IMR-90 (cell line): ENCODE results near the gene PITRM1. TPM values are rescaled to one million over a fixed set of nuclear protein-coding genes. Genes with fewer than 3 reads are reported as not detected.

Experiments
- ATAC-seq: fragments of 200-7000 bp; cut with Tn5 transposase; 2 replicates; pipeline ENCODE4 v1.9.1; 2020; ENCODE audit warnings: low read depth, mild to moderate bottlenecking, moderate library complexity
- BruUV-seq: library from RNA; stranded (reverse); fragments of 400-500 nt; replicated peaks from 2 replicates; lab custom pipeline; 2021; lab: Mats Ljungman, UMichigan
- CTCF ChIA-PET: fragments of 300-600 bp; formaldehyde crosslinking; extraction: SDS; loops from one replicate; lab custom pipeline; 2021; ENCODE audit warnings: antibody characterized with exemption; lab: Yijun Ruan, JAX
- POLR2A ChIA-PET: fragments of 300-600 bp; sonication (Branson Sonifier 250); formaldehyde crosslinking; loops from one replicate; lab custom pipeline; 2022; ENCODE audit warnings: antibody characterized with exemption; ENCODE audit not compliant: unreplicated experiment; lab: Charles Lee
- DNase-seq: peaks from one replicate; pipeline ENCODE4 v3.0.0; 2013
- H2AFZ ChIP-seq: replicated peaks from 2 replicates; pipeline ENCODE3; 2013; ENCODE audit warnings: low read length, mild to moderate bottlenecking; ENCODE audit not compliant: poor library complexity
- H2AK5ac ChIP-seq: 2 replicates; pipeline ENCODE4 v1.6.1; 2013; ENCODE audit warnings: low read depth, low read length, inconsistent platforms
- H2AK9ac ChIP-seq: replicated peaks from 2 replicates; pipeline ENCODE3; 2013; ENCODE audit warnings: mild to moderate bottlenecking, low read depth, low read length, moderate library complexity; ENCODE audit not compliant: poor library complexity
- H2BK120ac ChIP-seq: 2 replicates; pipeline ENCODE4 v1.6.1; 2013; ENCODE audit warnings: low read depth, low read length, inconsistent platforms
- H2BK15ac ChIP-seq: 3 replicates; pipeline ENCODE4 v1.6.1; 2013; ENCODE audit warnings: low read depth, low read length, inconsistent platforms
- H2BK20ac ChIP-seq: 2 replicates; pipeline ENCODE4 v1.6.1; 2013; ENCODE audit warnings: low read depth, mild to moderate bottlenecking, inconsistent platforms, low read length, moderate library complexity
- H2BK5ac ChIP-seq: 2 replicates; pipeline ENCODE4 v1.6.1; 2013; ENCODE audit warnings: mild to moderate bottlenecking, low read depth, low read length, inconsistent platforms; ENCODE audit not compliant: poor library complexity, severe bottlenecking
- H3K14ac ChIP-seq: replicated peaks from 2 replicates; pipeline ENCODE4 v1.6.1; 2013; ENCODE audit warnings: low read depth, low read length, inconsistent platforms
- H3K18ac ChIP-seq: 2 replicates; pipeline ENCODE4 v1.6.1; 2013; ENCODE audit warnings: low read depth, low read length, control low read depth
- H3K23ac ChIP-seq: 2 replicates; pipeline ENCODE4 v1.6.1; 2013; ENCODE audit warnings: low read depth, low read length, inconsistent platforms
- H3K27ac ChIP-seq: 2 replicates; pipeline ENCODE4 v1.5.1; 2013; ENCODE audit warnings: mild to moderate bottlenecking, control low read depth, low read length; ENCODE audit not compliant: insufficient read depth
- H3K27me3 ChIP-seq: 2 replicates; pipeline ENCODE4 v1.6.1; 2013; ENCODE audit warnings: low read length; ENCODE audit not compliant: control insufficient read depth, insufficient read depth
- H3K36me3 ChIP-seq: 2 replicates; pipeline ENCODE4 v1.6.1; 2013; ENCODE audit warnings: low read length, mixed read lengths; ENCODE audit not compliant: control insufficient read depth, insufficient read depth
- H3K4ac ChIP-seq: 2 replicates; pipeline ENCODE4 v1.6.1; 2013; ENCODE audit warnings: low read depth, low read length, inconsistent platforms
- H3K4me1 ChIP-seq: 2 replicates; pipeline ENCODE4 v1.6.1; 2013; ENCODE audit warnings: low read length, mixed read lengths; ENCODE audit not compliant: control insufficient read depth, insufficient read depth
- H3K4me2 ChIP-seq: 2 replicates; pipeline ENCODE4 v1.6.1; 2013; ENCODE audit warnings: low read depth, mild to moderate bottlenecking, control low read depth, low read length, moderate library complexity
- H3K4me3 ChIP-seq: 2 replicates; pipeline ENCODE4 v1.5.1; 2013; ENCODE audit warnings: low read depth, mild to moderate bottlenecking, control low read depth, low read length, moderate library complexity; ENCODE audit not compliant: insufficient read depth
- H3K56ac ChIP-seq: 2 replicates; pipeline ENCODE4 v1.6.1; 2013; ENCODE audit warnings: low read length, inconsistent platforms; ENCODE audit not compliant: insufficient read depth; ENCODE audit errors: extremely low read depth
- H3K79me1 ChIP-seq, 2 experiments: 2 replicates each; pipeline ENCODE4 v1.6.1; 2013; ENCODE audit warnings: low read length in 2 of 2, inconsistent platforms in 1 of 2, low read depth in 1 of 2
- H3K9ac ChIP-seq: 2 replicates; pipeline ENCODE4 v1.6.1; 2013; ENCODE audit warnings: low read depth, low read length, control low read depth
- H3K9me1 ChIP-seq: 2 replicates; pipeline ENCODE4 v1.6.1; 2013; ENCODE audit warnings: low read length, inconsistent platforms; ENCODE audit not compliant: insufficient read depth
- H3K9me3 ChIP-seq: 2 replicates; pipeline ENCODE4 v1.6.1; 2013; ENCODE audit warnings: low read length; ENCODE audit not compliant: control insufficient read depth, insufficient read depth
- H4K20me1 ChIP-seq: 2 replicates; pipeline ENCODE4 v1.6.1; 2013; ENCODE audit warnings: low read length, inconsistent platforms; ENCODE audit not compliant: insufficient read depth
- H4K5ac ChIP-seq: 2 replicates; pipeline ENCODE4 v1.6.1; 2013; ENCODE audit warnings: mild to moderate bottlenecking, low read depth, low read length, control low read depth
- H4K8ac ChIP-seq, 2 experiments: 2 replicates each; pipeline ENCODE4 v1.6.1; 2013; ENCODE audit warnings: low read depth in 2 of 2, low read length in 2 of 2, control low read depth in 1 of 2, inconsistent platforms in 1 of 2
- H4K91ac ChIP-seq: 2 replicates; pipeline ENCODE4 v1.6.1; 2013; ENCODE audit warnings: low read depth, low read length, inconsistent platforms; ENCODE audit not compliant: insufficient read depth
- BHLHE40 ChIP-seq: fragments of 150-350 bp; IDR thresholded peaks from 2 replicates; pipeline ENCODE4 v1.6.1; 2016; ENCODE audit warnings: mild to moderate bottlenecking, low read depth, low read length
- CHD1 ChIP-seq: IDR thresholded peaks from 2 replicates; pipeline ENCODE4 v1.6.1; 2012; ENCODE audit warnings: low read depth, low read length, improper control_type of control experiment
- ELK1 ChIP-seq: fragments of 150-350 bp; IDR thresholded peaks from 2 replicates; pipeline ENCODE4 v1.6.1; 2016; ENCODE audit warnings: low read depth, mild to moderate bottlenecking, low read length, moderate library complexity, borderline replicate concordance
- MAFK ChIP-seq: IDR thresholded peaks from 2 replicates; pipeline ENCODE4 v1.6.1; 2012; ENCODE audit warnings: low read depth, low read length, improper control_type of control experiment
- MAZ ChIP-seq: IDR thresholded peaks from 2 replicates; pipeline ENCODE4 v1.6.1; 2012; ENCODE audit warnings: low read depth, mild to moderate bottlenecking, low read length, improper control_type of control experiment, moderate library complexity, borderline replicate concordance
- MXI1 ChIP-seq: IDR thresholded peaks from 2 replicates; pipeline ENCODE4 v1.6.1; 2012; ENCODE audit warnings: low read depth, mild to moderate bottlenecking, low read length, moderate library complexity, borderline replicate concordance
- NFE2L2 ChIP-seq: fragments of 150-350 bp; IDR thresholded peaks from 2 replicates; pipeline ENCODE4 v1.6.1; 2016; ENCODE audit warnings: low read depth, mild to moderate bottlenecking, low read length
- POLR2A ChIP-seq: IDR thresholded peaks from 2 replicates; pipeline ENCODE4 v1.6.1; 2012; ENCODE audit warnings: mild to moderate bottlenecking, low read depth, low read length
- RAD21 ChIP-seq: IDR thresholded peaks from 2 replicates; pipeline ENCODE4 v1.6.1; 2012; ENCODE audit warnings: low read length, improper control_type of control experiment
- RCOR1 ChIP-seq: IDR thresholded peaks from 2 replicates; pipeline ENCODE4 v1.6.1; 2012; ENCODE audit warnings: mild to moderate bottlenecking, low read length, improper control_type of control experiment; ENCODE audit not compliant: insufficient replicate concordance
- RFX5 ChIP-seq: IDR thresholded peaks from 2 replicates; pipeline ENCODE4 v1.8.0; 2012; ENCODE audit warnings: low read depth, mild to moderate bottlenecking, low read length, moderate library complexity
- USF2 ChIP-seq: fragments of 150-350 bp; IDR thresholded peaks from 2 replicates; pipeline ENCODE4 v1.6.1; 2017; ENCODE audit warnings: mild to moderate bottlenecking, antibody characterized with exemption, low read length, low read depth
- WGBS, 2 experiments: methylation state at CpG; one replicate each; pipeline versions ENCODE4 v1.1.5 to v1.1.7; 2013; ENCODE audit warnings: missing lambda C conversion rate in 2 of 2; ENCODE audit not compliant: insufficient read length in 1 of 2; ENCODE audit errors: extremely low coverage in 2 of 2; 5-methylcytosine and 5-hydroxymethylcytosine counted together
- dilution Hi-C: fragments of 300-500 bp; cut with HindIII; formaldehyde crosslinking; loops from one replicate; pipeline ENCODE4 v1.14.3; 2018; ENCODE audit warnings: low sequenced_read_pairs; ENCODE audit not compliant: unreplicated experiment
- in situ Hi-C: fragments of 300-500 bp; cut with MboI; formaldehyde crosslinking; loops from 3 replicates; pipeline ENCODE4 v1.14.3; 2019; ENCODE audit warnings: low sequenced_read_pairs, inconsistent platforms, mixed read lengths
- intact Hi-C: fragments of 100-400 bp; cut with micrococcal nuclease; formaldehyde crosslinking; loops from 2 replicates; pipeline ENCODE4 v1.10.0; 2022
- polyA plus RNA-seq, 3 experiments: library from polyadenylated mRNA; depleted of rRNA; stranded (reverse); fragments of >200 nt; gene quantifications; 2 replicates each; pipeline ENCODE4 v1.2.3, GENCODE V29; 2012; ENCODE audit warnings: low replicate concordance in 1 of 3
- total RNA-seq: library from RNA; depleted of rRNA; stranded (reverse); fragments of >200 nt; gene quantifications from 2 replicates; pipeline ENCODE4 v1.2.3, GENCODE V29; 2012

The PITRM1 gene
- total and polyA plus RNA-seq, 2 of the 4 experiments (the other 2 are of a cell fraction) = 97.1 to 124 TPM

- Histone ChIP-seq H3K36me3 (peaks cover 84% of the 10 kb centered on the region), H3K4me2 (no peak overlapping the region), H3K9me3 (no peaks in the 10 kb centered on the region), H3K56ac (no peak overlapping the region), H3K18ac (no peak overlapping the region), H3K9ac (no peak overlapping the region), H3K9me1 (0 out of 2 replicates have a peak, but pooled peaks cover 3% of the 10 kb centered on the region), H4K20me1 (peaks cover 4% of the 10 kb centered on the region), H2AFZ (no peak overlapping the region), H2BK120ac (no peak overlapping the region), H3K4me3 (no peak overlapping the region), H3K79me1 (peaks cover 25 to 31% of the 10 kb centered on the region in 2 experiments), H3K4me1 (peaks cover 2% of the 10 kb centered on the region; the same call in 1 of the 2 replicates), H3K27me3 (no peaks in the 10 kb centered on the region), H4K5ac (no peak overlapping the region), H4K91ac (no peak overlapping the region), H3K14ac (no peak overlapping the region), H3K23ac (no peak overlapping the region), H2AK5ac (no peak overlapping the region), H2BK5ac (no peak overlapping the region), H2BK20ac (no peak overlapping the region), H3K27ac (no peak overlapping the region), H4K8ac (no peak overlapping the region), H2BK15ac (no peak overlapping the region), H2AK9ac (no peak overlapping the region), H3K4ac (no peak overlapping the region)
- WGBS, 2 experiments = 100% methylated on average over 2 of the region's 10 CpGs; no CpG with 5 or more reads in 1 of the 2 experiments
- intact Hi-C loops (no loop called here), dilution Hi-C loops (no loop called here), in situ Hi-C loops (no loop called here)
- TF ChIP-seq POLR2A (no peak), RCOR1 (no peak), RFX5 (no peak), MAZ (no peak), BHLHE40 (no peak), ELK1 (no peak), RAD21 (no peak), MXI1 (no peak), NFE2L2 (no peak), MAFK (no peak), CHD1 (no peak), USF2 (no peak)
- ATAC-seq = no peak
- BruUV-seq = no TSS peak
- ChIA-PET POLR2A (no interaction called here), CTCF (no interaction called here)
- DNase-seq = no peak
Measured at GRCh38 chr10:3139216-3139910, 33.2 kb downstream of the PITRM1 start.
